Stimulated activated CD4-positive, alpha-beta T cell treated with anti-CD3 and anti-CD28 coated beads, TNF-alpha, amount 100 ng/mL, for 1 hour (primary cell): ENCODE measurements around the gene PRPS1.
"Not testable (repeated sequence)": the region's sequence is repeated elsewhere in the genome, so short reads cannot be mapped to it uniquely, and the experiment has no call there.

Experiments
- DNase-seq, 3 donors: peaks; one replicate each; pipeline ENCODE4 v3.0.0-alpha.2; 2020; ENCODE audit warnings: low read depth in 3 of 3, low spot score in 1 of 3

Gene PRPS1

GRCh38 chrX:107674480-107675364 lies 46.4 kb downstream of the PRPS1 start:
- no peak for DNase-seq

- no peak for DNase-seq
Measured at GRCh38 chrX:107675365-107675654, 47.0 kb downstream of the PRPS1 start.

GRCh38 chrX:107675823-107676555 lies 47.7 kb downstream of the PRPS1 start:
- DNase-seq: no peak

- peak in 1 of 3 donors; percentile 39 for DNase-seq
Measured at GRCh38 chrX:107676559-107677378, 48.5 kb downstream of the PRPS1 start.

- no peak for DNase-seq
Measured at GRCh38 chrX:107677501-107677901, 49.2 kb downstream of the PRPS1 start.

- no peak for DNase-seq
Measured at GRCh38 chrX:107677909-107678308, 49.6 kb downstream of the PRPS1 start.

GRCh38 chrX:107678957-107679740 lies 50.8 kb downstream of the PRPS1 start:
- DNase-seq: peak in 2 of 3 donors; percentile 34

- DNase-seq: no peak
Measured at GRCh38 chrX:107682256-107682655, 53.9 kb downstream of the PRPS1 start.

- no peak for DNase-seq
Measured at GRCh38 chrX:107683124-107683895, 55.0 kb downstream of the PRPS1 start.

GRCh38 chrX:107683931-107684330 lies 55.6 kb downstream of the PRPS1 start:
- DNase-seq: no peak

- no peak for DNase-seq
Measured at GRCh38 chrX:107684956-107685385, 56.7 kb downstream of the PRPS1 start.

GRCh38 chrX:107685586-107685985 lies 57.3 kb downstream of the PRPS1 start:
- DNase-seq: not testable (repeated sequence)

GRCh38 chrX:107686026-107686425 lies 57.7 kb downstream of the PRPS1 start:
- DNase-seq: no peak

- DNase-seq: no peak
Measured at GRCh38 chrX:107686792-107687191, 58.5 kb downstream of the PRPS1 start.

GRCh38 chrX:107687445-107687844 lies 59.1 kb downstream of the PRPS1 start:
- DNase-seq: no peak

- DNase-seq: no peak
Measured at GRCh38 chrX:107691024-107691448, 62.7 kb downstream of the PRPS1 start.

GRCh38 chrX:107699616-107700015 lies 71.3 kb downstream of the PRPS1 start:
- DNase-seq: no peak

- no peak for DNase-seq
Measured at GRCh38 chrX:107700317-107700774, 72.0 kb downstream of the PRPS1 start.
